ENCODE measurements around the gene PAK3.

PAK3 gene

DNA sequence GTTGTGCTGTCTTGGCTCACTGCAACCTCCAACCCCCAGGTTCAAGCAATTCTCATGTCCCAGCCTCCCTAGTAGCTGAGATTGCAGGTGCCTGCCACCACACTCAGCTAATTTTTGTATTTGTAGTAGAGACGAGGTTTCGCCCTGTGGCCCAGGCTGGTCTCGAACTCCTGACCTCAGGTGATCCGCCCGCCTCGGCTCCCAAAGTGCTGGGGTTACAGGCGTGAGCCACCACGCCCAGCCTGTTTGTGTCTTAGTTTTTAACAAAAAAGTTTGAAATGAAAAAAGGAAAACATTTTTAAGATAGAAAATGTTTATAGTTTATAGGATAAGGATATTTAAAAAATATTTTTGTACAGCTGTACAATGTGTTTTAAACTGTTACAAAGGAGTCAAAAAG lies 111.9 kb downstream of the PAK3 start:
- TF ChIP-seq, protein P1, sequence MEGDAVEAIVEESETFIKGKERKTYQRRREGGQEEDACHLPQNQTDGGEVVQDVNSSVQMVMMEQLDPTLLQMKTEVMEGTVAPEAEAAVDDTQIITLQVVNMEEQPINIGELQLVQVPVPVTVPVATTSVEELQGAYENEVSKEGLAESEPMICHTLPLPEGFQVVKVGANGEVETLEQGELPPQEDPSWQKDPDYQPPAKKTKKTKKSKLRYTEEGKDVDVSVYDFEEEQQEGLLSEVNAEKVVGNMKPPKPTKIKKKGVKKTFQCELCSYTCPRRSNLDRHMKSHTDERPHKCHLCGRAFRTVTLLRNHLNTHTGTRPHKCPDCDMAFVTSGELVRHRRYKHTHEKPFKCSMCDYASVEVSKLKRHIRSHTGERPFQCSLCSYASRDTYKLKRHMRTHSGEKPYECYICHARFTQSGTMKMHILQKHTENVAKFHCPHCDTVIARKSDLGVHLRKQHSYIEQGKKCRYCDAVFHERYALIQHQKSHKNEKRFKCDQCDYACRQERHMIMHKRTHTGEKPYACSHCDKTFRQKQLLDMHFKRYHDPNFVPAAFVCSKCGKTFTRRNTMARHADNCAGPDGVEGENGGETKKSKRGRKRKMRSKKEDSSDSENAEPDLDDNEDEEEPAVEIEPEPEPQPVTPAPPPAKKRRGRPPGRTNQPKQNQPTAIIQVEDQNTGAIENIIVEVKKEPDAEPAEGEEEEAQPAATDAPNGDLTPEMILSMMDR (IDR thresholded peaks at IDR 0.05), result no peak

DNA sequence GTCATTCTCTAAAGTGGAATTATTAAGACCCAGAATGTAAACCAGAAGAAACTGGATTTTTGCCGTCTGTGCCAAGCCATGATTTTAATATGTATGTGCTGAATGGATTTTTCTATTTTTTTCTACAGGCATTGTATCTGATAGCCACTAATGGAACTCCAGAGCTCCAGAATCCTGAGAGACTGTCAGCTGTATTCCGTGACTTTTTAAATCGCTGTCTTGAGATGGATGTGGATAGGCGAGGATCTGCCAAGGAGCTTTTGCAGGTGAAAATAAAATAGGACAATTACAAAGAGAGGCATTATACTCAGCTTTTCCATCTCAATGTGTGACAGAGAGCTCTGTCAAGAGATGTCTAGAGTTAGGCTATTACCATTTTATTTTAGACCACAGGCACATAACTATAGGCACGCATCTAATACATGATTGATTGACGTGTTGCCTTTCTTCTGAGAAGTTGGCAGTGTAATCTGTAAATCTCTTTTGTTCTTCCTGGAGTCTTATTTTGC lies 120.4 kb downstream of the PAK3 start:
- TF ChIP-seq, protein P1 (IDR thresholded peaks at IDR 0.05), result no peak

DNA sequence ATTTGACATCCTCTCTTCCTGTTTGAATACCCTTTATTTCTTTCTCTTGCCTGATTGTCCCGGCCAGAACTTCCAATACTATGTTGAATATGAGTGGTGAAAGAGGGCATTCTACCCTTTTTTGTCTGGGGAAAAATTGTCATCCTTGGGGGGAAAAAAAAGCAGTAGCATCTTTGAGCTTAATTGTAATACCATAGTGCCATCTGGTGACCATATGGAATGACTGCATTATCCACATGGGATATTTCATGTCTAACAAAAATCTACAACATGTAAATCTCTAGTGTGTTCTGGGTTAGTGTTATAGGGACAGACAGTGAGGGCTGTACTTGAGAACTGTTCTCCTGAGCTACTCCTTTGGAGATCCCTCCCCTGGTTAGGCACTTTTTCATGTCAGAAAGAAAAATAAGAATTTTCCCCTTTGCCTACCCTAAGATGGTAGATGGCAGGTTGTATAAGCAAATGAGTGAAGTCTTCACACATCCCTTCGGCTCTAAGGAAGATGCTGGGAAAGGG lies 148.3 kb downstream of the PAK3 start:
- TF ChIP-seq, protein P1 (IDR thresholded peaks at IDR 0.05), result peak; percentile 55

DNA sequence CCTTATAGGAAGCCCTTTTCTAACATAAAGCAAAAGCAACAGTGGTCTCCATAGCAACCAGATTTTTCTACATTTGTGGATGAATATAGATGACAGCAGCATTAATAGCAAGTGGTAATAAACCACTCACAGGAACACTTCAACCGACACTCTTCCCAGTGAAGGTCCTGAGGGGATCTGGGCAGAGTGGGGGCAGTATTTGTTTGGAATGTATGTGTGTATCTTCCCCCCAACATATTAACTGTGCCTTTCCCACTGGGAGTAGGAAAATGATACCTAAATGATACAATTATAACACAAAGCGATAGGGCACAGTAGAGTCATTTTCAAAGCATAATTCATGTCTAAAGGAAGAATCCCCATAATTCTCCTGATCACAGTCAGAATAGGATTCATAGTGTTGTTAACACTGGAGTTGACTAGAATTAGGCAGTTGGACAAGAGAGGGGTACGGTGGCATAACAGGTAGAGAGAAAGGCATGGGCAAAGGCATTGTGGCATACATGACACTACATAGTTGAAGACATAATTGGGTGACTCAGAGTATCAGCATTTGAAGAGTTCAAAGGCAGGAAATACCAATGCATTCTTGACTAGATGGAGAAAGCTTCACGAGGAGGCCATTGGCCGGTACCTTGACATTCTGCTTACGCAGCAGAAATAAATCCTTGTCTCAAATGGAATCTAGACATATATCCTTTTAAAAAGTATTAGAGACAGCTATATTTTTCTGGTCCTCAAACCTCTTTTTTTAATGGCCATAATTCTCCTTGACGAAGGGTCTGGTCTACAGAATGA lies 159.1 kb downstream of the PAK3 start:
- TF ChIP-seq, protein P1 (IDR thresholded peaks at IDR 0.05), result no peak

DNA sequence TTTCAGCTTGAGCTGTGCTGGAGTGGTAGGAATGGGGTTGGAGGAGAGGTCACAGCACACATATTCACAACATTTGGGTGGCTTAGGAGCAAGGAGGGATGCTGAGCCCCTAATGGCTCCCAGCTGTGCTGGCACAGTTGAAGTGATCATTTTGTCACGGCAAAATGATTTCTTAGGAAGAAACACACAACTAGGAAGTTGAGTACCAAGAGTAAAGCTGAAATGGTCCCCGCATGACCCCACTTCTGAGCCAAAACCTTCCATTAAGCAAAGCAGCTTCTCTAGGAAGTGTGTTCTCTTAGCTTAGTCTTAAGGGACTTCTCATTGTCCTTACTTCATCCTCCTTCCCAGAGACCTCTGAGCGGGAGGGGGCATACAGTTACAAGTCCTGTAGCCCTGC lies 161.7 kb downstream of the PAK3 start:
- TF ChIP-seq, protein P1 (IDR thresholded peaks at IDR 0.05), result no peak

DNA sequence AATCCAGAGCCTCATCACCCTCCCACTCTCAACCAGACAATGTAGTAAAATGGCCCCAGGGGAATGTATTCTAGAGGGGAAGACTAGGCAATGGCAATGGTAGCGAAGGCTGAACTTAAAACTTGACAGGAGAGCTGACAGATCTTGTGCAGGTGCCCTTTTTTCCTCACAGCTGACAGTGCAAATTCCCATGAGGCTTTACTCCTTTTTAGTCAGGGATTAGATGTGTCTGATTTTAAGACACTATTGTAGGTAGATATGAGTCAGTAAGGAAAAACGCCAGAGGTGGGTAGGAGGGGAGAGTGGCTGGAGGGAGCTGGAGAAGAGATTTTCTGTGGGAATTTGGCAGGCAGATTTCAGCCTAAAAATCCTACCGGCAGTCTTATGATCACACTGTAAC lies 163.6 kb downstream of the PAK3 start:
- TF ChIP-seq, protein P1 (IDR thresholded peaks at IDR 0.05), result no peak

DNA sequence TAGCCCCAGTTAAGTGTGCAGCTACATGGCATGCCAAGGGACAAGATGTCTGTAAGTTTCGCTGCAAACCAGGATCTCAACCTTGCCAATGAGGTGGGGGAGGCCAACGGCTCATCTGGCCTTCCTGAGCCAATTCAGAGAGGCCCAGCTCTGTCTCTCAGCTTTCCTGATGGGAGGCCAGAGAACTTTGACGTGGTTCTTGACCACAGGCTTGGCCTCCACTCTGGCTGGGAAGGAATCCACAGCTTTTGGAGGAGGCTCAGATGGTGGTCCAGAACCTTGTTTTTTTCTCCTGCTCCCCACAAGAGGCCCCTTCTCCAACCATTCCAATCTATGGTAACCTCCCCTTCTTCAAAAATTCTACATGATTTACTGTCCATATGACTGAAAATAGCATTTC lies 164.5 kb downstream of the PAK3 start:
- TF ChIP-seq, protein P1 (IDR thresholded peaks at IDR 0.05), result no peak

Measured in LNCAP (cell line).